HG02642 (cell line): ENCODE data around the gene FPGT.
"Not testable (repeated sequence)": the region's sequence is repeated elsewhere in the genome, so short reads cannot be mapped to it uniquely, and the experiment has no call there.

Source experiments
- ATAC-seq: cut with Tn5 transposase; IDR thresholded peaks from one replicate; pipeline ENCODE4 v1.9.1; 2021; ENCODE audit warnings: mild to moderate bottlenecking; ENCODE audit not compliant: unreplicated experiment, poor library complexity

Gene FPGT

GRCh38 chr1:74197657-74198552 lies at the start of gene FPGT, which contains the start of gene LRRIQ3:
Gene FPGT, plus strand, starts transcription at chr1:74198242. Its CDS starts 37 bp downstream, at chr1:74198279.
Gene LRRIQ3, minus strand, starts transcription at chr1:74198176. Its CDS starts 14,492 bp downstream, at chr1:74183684.
- peak; percentile 97 for ATAC-seq

- ATAC-seq, result no peak
Measured at GRCh38 chr1:74160046-74160445, 38.0 kb upstream of the FPGT start.

GRCh38 chr1:74161497-74161896 lies 36.5 kb upstream of the FPGT start:
- ATAC-seq, result no peak

GRCh38 chr1:74162333-74162732 lies 35.7 kb upstream of the FPGT start:
- no peak for ATAC-seq

- ATAC-seq, result not testable (repeated sequence)
Measured at GRCh38 chr1:74174423-74174822, 23.6 kb upstream of the FPGT start.

GRCh38 chr1:74180490-74180889 lies 17.6 kb upstream of the FPGT start:
- no peak for ATAC-seq

- ATAC-seq, result no peak
Measured at GRCh38 chr1:74193908-74194307, 4.1 kb upstream of the FPGT start.

- no peak for ATAC-seq
Measured at GRCh38 chr1:74195339-74195738, 2.7 kb upstream of the FPGT start.

- ATAC-seq, result no peak
Measured at GRCh38 chr1:74197255-74197654, 787 bp upstream of the FPGT start.

- ATAC-seq, result no peak
Measured at GRCh38 chr1:74199504-74199903, 1.5 kb downstream of the FPGT start.

GRCh38 chr1:74205266-74205665 lies 7.2 kb downstream of the FPGT start:
- ATAC-seq, result no peak

GRCh38 chr1:74215229-74215628 lies 17.2 kb downstream of the FPGT start:
- ATAC-seq, result no peak

GRCh38 chr1:74222701-74223100 lies 24.7 kb downstream of the FPGT start:
- ATAC-seq, result no peak

GRCh38 chr1:74223453-74223852 lies 25.4 kb downstream of the FPGT start:
- ATAC-seq, result no peak

- ATAC-seq, result no peak
Measured at GRCh38 chr1:74235153-74235552, 37.1 kb downstream of the FPGT start, which contains the start of gene TNNI3K. Gene TNNI3K, plus strand, starts transcription at chr1:74235387. Its CDS starts 65 bp downstream, at chr1:74235452.

GRCh38 chr1:74236440-74236839 lies 38.4 kb downstream of the FPGT start:
- no peak for ATAC-seq

GRCh38 chr1:74237035-74237434 lies 39.0 kb downstream of the FPGT start:
- ATAC-seq, result no peak

- no peak for ATAC-seq
Measured at GRCh38 chr1:74237787-74238186, 39.7 kb downstream of the FPGT start.

- ATAC-seq, result no peak
Measured at GRCh38 chr1:74245168-74245772, 47.2 kb downstream of the FPGT start.

GRCh38 chr1:74246315-74246714 lies 48.3 kb downstream of the FPGT start:
- ATAC-seq, result no peak

- no peak for ATAC-seq
Measured at GRCh38 chr1:74247881-74248528, 50.0 kb downstream of the FPGT start.
